Measurements from ENCODE around the gene SFXN3. TPM values are rescaled to one million over a fixed set of nuclear protein-coding genes. Genes with fewer than 3 reads are reported as not detected.

Gene SFXN3
- total and polyA plus RNA-seq, 2 of the 13 experiments (the other 11 are each of a cell fraction or from before 2014, with no cell fraction given): 16.8 to 71.5 TPM

GRCh38 chr10:101012525-101013364 lies 18.3 kb upstream of the SFXN3 start (continued):
- TF ChIP-seq NFAT5 (CRISPR knock-in tag; IDR thresholded peaks at IDR 0.05) (no peak), ZBTB7B (CRISPR knock-in tag; IDR thresholded peaks at IDR 0.05) (peak; percentile 55), MEIS1 (CRISPR knock-in tag; IDR thresholded peaks at IDR 0.05; ENCODE audit: borderline replicate concordance) (peak; percentile 58; the same call in 1 of the 2 replicates), ZNF790 (CRISPR knock-in tag; IDR thresholded peaks at IDR 0.05; ENCODE audit: borderline replicate concordance) (no peak), TBX2 (CRISPR knock-in tag; IDR thresholded peaks at IDR 0.05; ENCODE audit: borderline replicate concordance) (peak; percentile 43; the same call in 1 of the 2 replicates), TEAD3 (CRISPR knock-in tag; optimal IDR thresholded peaks at IDR 0.05; ENCODE audit: borderline replicate concordance) (peak; percentile 9), ZGPAT (CRISPR knock-in tag; IDR thresholded peaks at IDR 0.05) (peak; percentile 40; the same call in 1 of the 2 replicates), ZMYM3 (CRISPR knock-in tag; IDR thresholded peaks at IDR 0.05) (0 out of 2 replicates have a peak, but pooled peaks have one; percentile 29), ZNF580 (CRISPR knock-in tag; IDR thresholded peaks at IDR 0.05; ENCODE audit: borderline replicate concordance, low read depth) (0 out of 2 replicates have a peak, but pooled peaks have one; percentile 46), ZNF75D (CRISPR knock-in tag; IDR thresholded peaks at IDR 0.05; ENCODE audit: borderline replicate concordance) (peak; percentile 41; the same call in 1 of the 2 replicates), MIER3 (CRISPR knock-in tag; IDR thresholded peaks at IDR 0.05; ENCODE audit: borderline replicate concordance) (peak; percentile 14; the same call in 1 of the 2 replicates), ZNF709 (CRISPR knock-in tag; IDR thresholded peaks at IDR 0.05) (peak; percentile 53; the same call in 1 of the 2 replicates), ARNTL (CRISPR knock-in tag; IDR thresholded peaks at IDR 0.05) (0 out of 2 replicates have a peak, but pooled peaks have one; percentile 40), HMGXB4 (CRISPR knock-in tag; IDR thresholded peaks at IDR 0.05; ENCODE audit: borderline replicate concordance in 1 of 2, low read depth in 1 of 2) (peak; percentile 88 to 93; a peak in 3 of 4 replicates), SALL1 (CRISPR knock-in tag; IDR thresholded peaks at IDR 0.05) (0 out of 2 replicates have a peak, but pooled peaks have one; percentile 20), HIC2 (CRISPR knock-in tag; IDR thresholded peaks at IDR 0.05; ENCODE audit: low read depth) (peak; percentile 92)
